Activated B cell treated with CpG ODN at 0.5 μM for 24 hours (primary cell): Measurements from ENCODE around the gene MAGIX. TPM values are rescaled to one million over a fixed set of nuclear protein-coding genes. Genes with fewer than 3 reads are reported as not detected.

Source experiments
- ATAC-seq: fragments of 200-7000 bp; cut with Tn5 transposase; one replicate; pipeline ENCODE4 v1.10.0; 2021; ENCODE audit warnings: low read depth, mild to moderate bottlenecking, moderate library complexity
- CTCF ChIA-PET: fragments of 350-600 bp; sonication (Branson Sonifier 250); formaldehyde crosslinking; loops from one replicate; lab custom pipeline; 2021; ENCODE audit warnings: antibody characterized with exemption; lab: Charles Lee
- POLR2A ChIA-PET: fragments of 350-600 bp; sonication (Branson Sonifier 250); formaldehyde crosslinking; loops from one replicate; lab custom pipeline; 2021; ENCODE audit warnings: antibody characterized with exemption; lab: Charles Lee
- DNase-seq: peaks from one replicate; pipeline ENCODE4 v3.0.0; 2022
- H3K27ac Mint-ChIP-seq: one replicate; pipeline ENCODE4 v1.8.0; 2020; ENCODE audit warnings: mixed read lengths
- H3K27me3 Mint-ChIP-seq: one replicate; pipeline ENCODE4 v1.8.0; 2021; ENCODE audit warnings: mixed read lengths
- H3K36me3 Mint-ChIP-seq: one replicate; pipeline ENCODE4 v1.8.0; 2021; ENCODE audit warnings: low read depth, mixed read lengths
- H3K4me1 Mint-ChIP-seq: one replicate; pipeline ENCODE4 v1.8.0; 2021; ENCODE audit warnings: mixed read lengths
- H3K4me3 Mint-ChIP-seq: one replicate; pipeline ENCODE4 v1.8.0; 2020; ENCODE audit warnings: mild to moderate bottlenecking, mixed read lengths
- H3K9me3 Mint-ChIP-seq: one replicate; pipeline ENCODE4 v1.8.0; 2020; ENCODE audit warnings: mixed read lengths
- intact Hi-C: fragments of 100-400 bp; cut with micrococcal nuclease; formaldehyde crosslinking; loops from one replicate; pipeline ENCODE4 v1.15.1; 2024
- total RNA-seq: library from RNA; stranded (reverse); gene quantifications from 2 replicates; pipeline ENCODE4 v1.2.3, GENCODE V29; 2022
- TF ChIP-seq, protein P1 (sequence below): fragments of 200-600 bp; IDR thresholded peaks from one replicate; pipeline ENCODE4 v1.8.0; 2022; ENCODE audit warnings: antibody characterized with exemption, mild to moderate bottlenecking

MAGIX gene
- total RNA-seq, 1 donor from 2014 or later, result 1.5 TPM

DNA sequence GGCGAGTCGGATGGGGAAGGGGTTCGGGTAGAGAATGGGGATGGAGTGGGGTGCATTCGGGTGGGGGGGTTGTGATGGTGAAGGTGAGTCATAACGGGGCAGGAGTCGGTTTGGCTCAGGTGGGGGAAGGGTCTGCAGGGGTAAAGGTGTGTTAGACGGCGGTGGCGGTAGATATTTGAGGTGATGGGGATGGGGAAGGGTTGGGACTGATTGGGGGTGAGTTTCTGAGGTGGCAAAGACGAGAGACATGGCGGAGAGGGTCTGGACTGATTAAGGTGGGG is 36.7 kb downstream of the MAGIX start:
- no peaks in the 10 kb centered on the region for H3K36me3 Mint-ChIP-seq
- H3K27ac Mint-ChIP-seq, result no peak overlapping the region
- intact Hi-C loops, result loop anchor here (10.0 kb wide), 2 partner anchors 284 to 1544 kb away; partner anchors contain the start of genes ELK1, PIM2, SLC35A2 and UXT
- H3K9me3 Mint-ChIP-seq, result no peaks in the 10 kb centered on the region
- ChIA-PET CTCF (no interaction called here), POLR2A (no interaction called here)
- TF ChIP-seq, protein P1, sequence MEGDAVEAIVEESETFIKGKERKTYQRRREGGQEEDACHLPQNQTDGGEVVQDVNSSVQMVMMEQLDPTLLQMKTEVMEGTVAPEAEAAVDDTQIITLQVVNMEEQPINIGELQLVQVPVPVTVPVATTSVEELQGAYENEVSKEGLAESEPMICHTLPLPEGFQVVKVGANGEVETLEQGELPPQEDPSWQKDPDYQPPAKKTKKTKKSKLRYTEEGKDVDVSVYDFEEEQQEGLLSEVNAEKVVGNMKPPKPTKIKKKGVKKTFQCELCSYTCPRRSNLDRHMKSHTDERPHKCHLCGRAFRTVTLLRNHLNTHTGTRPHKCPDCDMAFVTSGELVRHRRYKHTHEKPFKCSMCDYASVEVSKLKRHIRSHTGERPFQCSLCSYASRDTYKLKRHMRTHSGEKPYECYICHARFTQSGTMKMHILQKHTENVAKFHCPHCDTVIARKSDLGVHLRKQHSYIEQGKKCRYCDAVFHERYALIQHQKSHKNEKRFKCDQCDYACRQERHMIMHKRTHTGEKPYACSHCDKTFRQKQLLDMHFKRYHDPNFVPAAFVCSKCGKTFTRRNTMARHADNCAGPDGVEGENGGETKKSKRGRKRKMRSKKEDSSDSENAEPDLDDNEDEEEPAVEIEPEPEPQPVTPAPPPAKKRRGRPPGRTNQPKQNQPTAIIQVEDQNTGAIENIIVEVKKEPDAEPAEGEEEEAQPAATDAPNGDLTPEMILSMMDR, result no peak
- peaks cover 9% of the 10 kb centered on the region for H3K4me1 Mint-ChIP-seq
- ATAC-seq (no peak), DNase-seq (no peak)
- H3K27me3 Mint-ChIP-seq, result no peaks in the 10 kb centered on the region
- H3K4me3 Mint-ChIP-seq, result no peak overlapping the region

DNA sequence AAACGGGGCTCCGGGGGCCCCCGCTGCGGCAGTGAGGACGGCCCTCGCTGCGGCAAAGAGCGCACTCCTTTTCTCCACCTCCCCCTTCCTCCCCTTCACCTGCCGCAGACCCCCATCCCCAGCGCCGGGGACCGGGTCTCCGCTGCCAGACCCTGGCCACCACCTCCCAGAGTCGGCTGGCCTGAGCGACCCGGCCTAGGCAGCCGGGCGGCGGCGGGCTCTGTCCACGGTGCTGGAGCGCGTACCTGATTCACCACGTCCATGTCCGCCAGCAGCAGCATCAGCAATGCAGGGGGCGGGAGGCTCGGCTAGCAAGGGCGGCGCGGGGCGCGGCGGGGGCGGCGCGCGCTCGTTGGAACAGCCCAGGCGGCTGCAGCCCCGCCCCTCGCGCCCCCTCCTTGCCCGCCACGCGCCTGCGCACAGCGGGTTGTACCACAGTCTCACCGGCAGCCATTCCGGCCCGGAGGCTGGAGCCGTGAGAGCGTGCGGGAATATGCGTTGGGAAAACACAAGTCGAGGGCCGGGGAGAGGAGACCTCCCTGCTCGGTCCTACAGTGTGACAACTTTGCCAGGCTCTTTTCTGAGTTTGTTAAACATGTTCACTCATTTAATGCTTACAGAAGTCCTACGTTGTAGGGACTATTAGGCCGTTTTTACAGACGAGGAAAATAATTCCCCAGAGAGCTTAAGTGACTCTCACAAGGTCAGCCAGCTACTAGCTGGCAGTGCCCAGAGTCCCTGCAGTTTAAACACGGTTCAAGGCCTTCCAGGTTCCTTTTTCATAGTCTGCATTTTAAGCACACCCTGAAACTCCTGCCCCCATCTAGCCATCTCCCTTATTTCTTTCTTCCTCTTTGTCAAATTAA is 37.6 kb downstream of the MAGIX start, which contains the start of gene SYP:
TSS of gene SYP (minus strand) at position 288 of the 866 bp plus-strand sequence. CDS start at position 281, 7 bp downstream.
- DNase-seq (peak; percentile 83), ATAC-seq (peak; percentile 99)
- TF ChIP-seq, protein P1, result no peak
- Mint-ChIP-seq H3K9me3 (no peaks in the 10 kb centered on the region), H3K27me3 (no peaks in the 10 kb centered on the region), H3K27ac (peak within 1 kb of the TSS; percentile 53), H3K36me3 (no peaks in the 10 kb centered on the region), H3K4me3 (peak within 1 kb of the TSS; percentile 75), H3K4me1 (peaks cover 9% of the 10 kb centered on the region)
- intact Hi-C loops, result loop anchor here (1.0 to 10.0 kb wide), 5 partner anchors 9 to 1545 kb away; partner anchors contain the start of genes ELK1, PIM2, PPP1R3F and SLC35A2
- CTCF ChIA-PET, result no interaction called here
- POLR2A ChIA-PET, result interaction anchor here (0.6 to 1.0 kb wide), 5 partner anchors 9 to 69 kb away, joined by 3 to 6 read pairs (median 3); no protein-coding TSS in a partner anchor

GRCh38 chrX:49202022-49202421 is 39.5 kb downstream of the MAGIX start:
- TF ChIP-seq, protein P1, result no peak
- DNase-seq (no peak), ATAC-seq (no peak)
- no peak overlapping the region for H3K27ac Mint-ChIP-seq
- ChIA-PET POLR2A (interaction anchor here (1.2 to 1.4 kb wide), 2 partner anchors 11 to 108 kb away, joined by 3 read pairs; no protein-coding TSS in a partner anchor), CTCF (interaction anchor here (0.7 kb wide), 1 partner anchor 9 kb away, joined by 3 read pairs; no protein-coding TSS in a partner anchor)
- H3K4me3 Mint-ChIP-seq, result no peak overlapping the region
- peaks cover 9% of the 10 kb centered on the region for H3K4me1 Mint-ChIP-seq
- no peaks in the 10 kb centered on the region for H3K9me3 Mint-ChIP-seq
- no peaks in the 10 kb centered on the region for H3K36me3 Mint-ChIP-seq
- H3K27me3 Mint-ChIP-seq, result no peaks in the 10 kb centered on the region
- intact Hi-C loops, result no loop called here

DNA sequence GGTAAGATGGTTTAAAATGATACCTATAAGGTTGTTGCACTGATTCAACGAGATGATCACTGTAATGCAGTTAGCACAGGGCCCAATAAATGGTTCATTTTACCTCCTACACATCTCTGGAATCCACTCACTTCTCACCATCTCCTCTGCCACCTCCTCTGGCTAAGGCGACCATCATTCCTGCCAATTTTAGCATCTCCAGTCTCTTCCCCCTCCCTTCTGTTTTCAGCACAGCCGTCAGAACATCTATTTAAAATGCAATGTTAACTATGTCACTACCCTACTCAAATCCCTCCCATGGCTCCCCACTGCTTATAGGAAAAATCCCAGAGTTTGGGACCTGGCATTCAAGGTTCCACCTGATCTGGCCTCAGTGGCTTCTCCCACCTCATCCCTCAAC is 41.0 kb downstream of the MAGIX start:
- H3K27ac Mint-ChIP-seq, result no peak overlapping the region
- intact Hi-C loops, result no loop called here
- no peaks in the 10 kb centered on the region for H3K27me3 Mint-ChIP-seq
- ATAC-seq (no peak), DNase-seq (no peak)
- H3K36me3 Mint-ChIP-seq, result no peaks in the 10 kb centered on the region
- no peak overlapping the region for H3K4me3 Mint-ChIP-seq
- peaks cover 5% of the 10 kb centered on the region for H3K4me1 Mint-ChIP-seq
- TF ChIP-seq, protein P1, result no peak
- ChIA-PET POLR2A (no interaction called here), CTCF (no interaction called here)
- no peaks in the 10 kb centered on the region for H3K9me3 Mint-ChIP-seq

DNA sequence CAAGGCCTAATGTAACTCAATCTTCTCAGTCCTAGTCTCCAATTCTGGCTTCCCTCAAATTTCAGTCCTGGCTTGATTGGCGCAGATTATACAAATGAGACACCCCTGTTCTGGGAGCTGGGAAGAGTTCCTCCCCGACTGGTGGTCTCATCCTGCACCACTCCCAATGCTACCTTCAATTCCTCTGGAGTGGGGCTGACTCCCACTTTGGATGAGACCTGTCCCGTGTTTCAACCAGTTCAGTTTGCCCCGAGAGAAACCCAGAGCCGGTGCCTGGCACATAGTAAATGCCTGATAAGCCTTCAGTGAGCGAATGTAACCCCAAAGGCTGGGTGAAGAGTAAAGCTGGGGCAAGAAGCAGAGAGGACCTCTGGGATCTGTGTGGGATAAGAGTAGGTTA is 41.5 kb downstream of the MAGIX start:
- H3K9me3 Mint-ChIP-seq, result no peaks in the 10 kb centered on the region
- ChIA-PET POLR2A (no interaction called here), CTCF (no interaction called here)
- DNase-seq (no peak), ATAC-seq (no peak)
- TF ChIP-seq, protein P1, result no peak
- no peak overlapping the region for H3K4me3 Mint-ChIP-seq
- H3K4me1 Mint-ChIP-seq, result peaks cover 4% of the 10 kb centered on the region
- no peaks in the 10 kb centered on the region for H3K36me3 Mint-ChIP-seq
- intact Hi-C loops, result no loop called here
- no peak overlapping the region for H3K27ac Mint-ChIP-seq
- no peaks in the 10 kb centered on the region for H3K27me3 Mint-ChIP-seq
